Breast epithelium (tissue), 3 donors: ENCODE measurements around the gene SET.

Experiments used
- POLR2A ChIP-seq: fragments of 450-650 bp; IDR thresholded peaks from one replicate; pipeline ENCODE4 v1.6.1; 2016; ENCODE audit warnings: antibody characterized with exemption, mild to moderate bottlenecking, moderate library complexity
- POLR2AphosphoS5 ChIP-seq, 3 donors: sonication (generic); formaldehyde crosslinking; IDR thresholded peaks; one replicate each; pipeline ENCODE4 v1.6.1; 2017; ENCODE audit warnings: antibody characterized with exemption in 3 of 3
- TF ChIP-seq, protein P1 (sequence below), 3 donors: fragments of 450-650 bp; IDR thresholded peaks; one replicate each; pipeline ENCODE4 v1.5.1; 2016 to 2017; ENCODE audit warnings: antibody characterized with exemption in 3 of 3, mild to moderate bottlenecking in 3 of 3, moderate library complexity in 3 of 3

DNA sequence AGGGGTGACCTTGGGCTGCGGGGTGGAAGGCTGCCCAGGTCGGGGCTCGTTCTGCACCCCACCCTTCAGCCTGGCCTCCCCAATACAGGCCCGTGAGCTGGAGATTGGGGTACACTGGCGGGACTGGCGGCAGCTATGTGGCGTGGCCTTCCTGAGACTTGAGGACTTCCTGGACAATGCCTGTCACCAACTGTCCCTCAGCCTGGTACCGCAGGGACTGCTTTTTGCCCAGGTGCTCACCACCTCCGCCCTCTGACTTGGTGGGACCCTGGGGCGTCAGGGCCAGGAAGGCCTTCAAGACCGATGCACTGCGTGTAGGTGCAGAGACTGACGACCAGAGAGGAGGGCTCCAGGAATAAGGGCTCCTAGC lies 24.4 kb downstream of the SET start:
- TF ChIP-seq, protein P1, sequence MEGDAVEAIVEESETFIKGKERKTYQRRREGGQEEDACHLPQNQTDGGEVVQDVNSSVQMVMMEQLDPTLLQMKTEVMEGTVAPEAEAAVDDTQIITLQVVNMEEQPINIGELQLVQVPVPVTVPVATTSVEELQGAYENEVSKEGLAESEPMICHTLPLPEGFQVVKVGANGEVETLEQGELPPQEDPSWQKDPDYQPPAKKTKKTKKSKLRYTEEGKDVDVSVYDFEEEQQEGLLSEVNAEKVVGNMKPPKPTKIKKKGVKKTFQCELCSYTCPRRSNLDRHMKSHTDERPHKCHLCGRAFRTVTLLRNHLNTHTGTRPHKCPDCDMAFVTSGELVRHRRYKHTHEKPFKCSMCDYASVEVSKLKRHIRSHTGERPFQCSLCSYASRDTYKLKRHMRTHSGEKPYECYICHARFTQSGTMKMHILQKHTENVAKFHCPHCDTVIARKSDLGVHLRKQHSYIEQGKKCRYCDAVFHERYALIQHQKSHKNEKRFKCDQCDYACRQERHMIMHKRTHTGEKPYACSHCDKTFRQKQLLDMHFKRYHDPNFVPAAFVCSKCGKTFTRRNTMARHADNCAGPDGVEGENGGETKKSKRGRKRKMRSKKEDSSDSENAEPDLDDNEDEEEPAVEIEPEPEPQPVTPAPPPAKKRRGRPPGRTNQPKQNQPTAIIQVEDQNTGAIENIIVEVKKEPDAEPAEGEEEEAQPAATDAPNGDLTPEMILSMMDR (IDR thresholded peaks at IDR 0.05) = no peak
- TF ChIP-seq POLR2A (no peak), POLR2AphosphoS5 (IDR thresholded peaks at IDR 0.05) (no peak)
